Measurements from ENCODE around the gene COX17.
"Not testable (repeated sequence)": the region's sequence is repeated elsewhere in the genome, so short reads cannot be mapped to it uniquely, and the experiment has no call there.

The COX17 gene

DNA sequence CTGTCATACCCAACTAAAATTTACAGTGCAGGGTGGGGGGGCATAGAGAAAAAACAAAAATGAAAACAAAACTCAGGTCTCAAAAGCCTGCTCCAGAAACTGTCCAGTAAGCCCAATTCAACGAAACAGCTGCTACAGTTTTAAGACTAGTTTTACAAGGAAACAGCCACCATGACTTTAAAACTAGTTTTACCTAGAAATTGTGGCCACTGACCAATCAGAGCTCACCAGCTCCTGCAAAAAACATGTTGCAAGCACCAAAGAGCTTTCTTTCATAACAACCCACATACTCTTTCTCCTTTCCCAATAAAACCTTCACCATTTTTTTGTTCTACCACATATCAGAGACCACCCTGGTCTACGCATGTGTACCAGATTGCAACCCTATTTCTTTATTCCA, 18.3 kb upstream of the COX17 start:
- H3K27me3 Mint-ChIP-seq (ENCODE audit: low read depth) = peaks cover 4% of the 10 kb centered on the region
- H3K9me3 Mint-ChIP-seq = no peaks in the 10 kb centered on the region
- H3K36me3 Mint-ChIP-seq (ENCODE audit: low read depth) = no peaks in the 10 kb centered on the region
- no peaks in the 10 kb centered on the region for H3K4me1 Mint-ChIP-seq
- TF ChIP-seq, protein P1, sequence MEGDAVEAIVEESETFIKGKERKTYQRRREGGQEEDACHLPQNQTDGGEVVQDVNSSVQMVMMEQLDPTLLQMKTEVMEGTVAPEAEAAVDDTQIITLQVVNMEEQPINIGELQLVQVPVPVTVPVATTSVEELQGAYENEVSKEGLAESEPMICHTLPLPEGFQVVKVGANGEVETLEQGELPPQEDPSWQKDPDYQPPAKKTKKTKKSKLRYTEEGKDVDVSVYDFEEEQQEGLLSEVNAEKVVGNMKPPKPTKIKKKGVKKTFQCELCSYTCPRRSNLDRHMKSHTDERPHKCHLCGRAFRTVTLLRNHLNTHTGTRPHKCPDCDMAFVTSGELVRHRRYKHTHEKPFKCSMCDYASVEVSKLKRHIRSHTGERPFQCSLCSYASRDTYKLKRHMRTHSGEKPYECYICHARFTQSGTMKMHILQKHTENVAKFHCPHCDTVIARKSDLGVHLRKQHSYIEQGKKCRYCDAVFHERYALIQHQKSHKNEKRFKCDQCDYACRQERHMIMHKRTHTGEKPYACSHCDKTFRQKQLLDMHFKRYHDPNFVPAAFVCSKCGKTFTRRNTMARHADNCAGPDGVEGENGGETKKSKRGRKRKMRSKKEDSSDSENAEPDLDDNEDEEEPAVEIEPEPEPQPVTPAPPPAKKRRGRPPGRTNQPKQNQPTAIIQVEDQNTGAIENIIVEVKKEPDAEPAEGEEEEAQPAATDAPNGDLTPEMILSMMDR (IDR thresholded peaks at IDR 0.05; ENCODE audit: unreplicated experiment in 3 of 3) = no peak
- no peak overlapping the region for H3K4me3 Mint-ChIP-seq
- no peak overlapping the region for H3K27ac Mint-ChIP-seq

DNA sequence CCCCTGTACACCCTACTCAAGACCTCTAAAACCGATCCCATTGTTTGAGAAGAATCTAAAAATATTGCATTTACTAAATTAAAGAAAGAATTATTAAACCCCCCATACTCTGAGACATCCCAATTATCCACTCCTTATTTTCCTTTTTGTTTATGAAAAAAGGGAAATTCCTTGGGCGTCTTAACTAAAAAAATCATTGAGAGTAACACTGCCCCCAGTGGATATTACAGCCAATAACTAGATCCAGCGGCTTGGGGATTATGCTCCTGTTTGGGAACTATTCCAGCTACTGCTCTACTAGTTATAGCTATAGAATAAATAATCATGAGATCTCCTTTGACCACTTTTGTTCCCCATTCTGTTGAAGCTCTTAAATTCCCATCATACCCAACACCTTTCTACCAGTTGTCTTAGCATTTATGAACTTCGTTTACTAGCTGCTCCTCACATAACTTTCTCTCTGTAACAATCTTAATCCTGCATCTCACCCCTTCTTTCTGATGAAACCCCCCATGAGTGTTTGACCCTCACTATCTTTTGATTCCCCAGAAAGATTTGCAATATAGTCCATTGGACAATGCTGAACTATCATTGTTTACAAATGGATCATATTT, 12.9 kb upstream of the COX17 start:
- no peaks in the 10 kb centered on the region for H3K36me3 Mint-ChIP-seq (ENCODE audit: low read depth)
- peaks cover 5% of the 10 kb centered on the region for H3K9me3 Mint-ChIP-seq
- TF ChIP-seq, protein P1 (IDR thresholded peaks at IDR 0.05; ENCODE audit: unreplicated experiment in 3 of 3) = peak; percentile 19 to 54 (median 38)
- H3K4me1 Mint-ChIP-seq = no peaks in the 10 kb centered on the region
- H3K4me3 Mint-ChIP-seq = no peak overlapping the region
- peaks cover 9% of the 10 kb centered on the region for H3K27me3 Mint-ChIP-seq (ENCODE audit: low read depth)
- no peak overlapping the region for H3K27ac Mint-ChIP-seq

DNA sequence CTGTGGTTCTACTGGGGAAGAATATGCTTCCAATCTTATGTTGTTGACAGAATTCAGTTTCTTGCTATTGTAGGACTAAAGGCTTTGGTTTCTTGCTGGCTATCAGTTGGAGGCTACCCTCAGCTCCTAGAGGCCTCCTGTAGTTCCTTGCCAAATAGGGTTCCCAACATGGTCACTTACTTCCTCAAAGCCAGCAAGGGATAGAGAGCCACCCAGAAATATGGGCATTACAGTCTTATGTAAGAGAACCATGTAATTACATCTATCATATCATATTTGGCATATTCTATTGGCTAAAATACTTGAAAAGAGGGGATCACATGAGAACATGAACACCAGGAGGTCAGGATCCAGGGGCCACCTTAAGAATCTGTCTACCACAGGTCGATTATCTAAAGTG, 6.2 kb upstream of the COX17 start:
- Mint-ChIP-seq H3K4me3 (no peak overlapping the region), H3K4me1 (no peaks in the 10 kb centered on the region), H3K36me3 (ENCODE audit: low read depth) (no peaks in the 10 kb centered on the region), H3K27ac (no peak overlapping the region), H3K9me3 (peaks cover 5% of the 10 kb centered on the region), H3K27me3 (ENCODE audit: low read depth) (peaks cover 4% of the 10 kb centered on the region)
- TF ChIP-seq, protein P1 (IDR thresholded peaks at IDR 0.05; ENCODE audit: unreplicated experiment in 3 of 3) = no peak

DNA sequence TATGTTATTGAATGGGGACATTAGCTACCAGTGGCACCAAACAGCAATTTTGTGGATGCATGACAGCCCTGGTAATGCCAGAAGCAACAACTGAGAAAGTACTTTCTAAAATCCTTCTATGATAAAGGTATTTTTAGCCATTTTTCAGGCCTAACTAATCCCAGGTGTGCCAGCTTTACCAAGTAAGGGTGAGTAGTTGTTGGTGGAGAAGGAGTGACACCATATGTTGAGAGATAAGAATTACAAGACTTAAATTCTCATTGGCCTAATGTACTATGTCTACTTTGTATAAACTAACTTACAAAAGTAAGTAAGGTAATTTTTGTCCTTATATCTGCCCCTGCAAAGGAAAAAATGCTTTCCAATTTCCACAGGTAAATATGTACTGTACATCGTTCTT, 4.1 kb upstream of the COX17 start:
- TF ChIP-seq, protein P1 (IDR thresholded peaks at IDR 0.05; ENCODE audit: unreplicated experiment in 3 of 3) = peak; percentile 54 to 68 (median 54)
- Mint-ChIP-seq H3K27ac (no peak overlapping the region), H3K36me3 (ENCODE audit: low read depth) (no peaks in the 10 kb centered on the region), H3K4me1 (peaks cover 12% of the 10 kb centered on the region), H3K4me3 (no peak overlapping the region), H3K9me3 (no peaks in the 10 kb centered on the region), H3K27me3 (ENCODE audit: low read depth) (no peaks in the 10 kb centered on the region)

DNA sequence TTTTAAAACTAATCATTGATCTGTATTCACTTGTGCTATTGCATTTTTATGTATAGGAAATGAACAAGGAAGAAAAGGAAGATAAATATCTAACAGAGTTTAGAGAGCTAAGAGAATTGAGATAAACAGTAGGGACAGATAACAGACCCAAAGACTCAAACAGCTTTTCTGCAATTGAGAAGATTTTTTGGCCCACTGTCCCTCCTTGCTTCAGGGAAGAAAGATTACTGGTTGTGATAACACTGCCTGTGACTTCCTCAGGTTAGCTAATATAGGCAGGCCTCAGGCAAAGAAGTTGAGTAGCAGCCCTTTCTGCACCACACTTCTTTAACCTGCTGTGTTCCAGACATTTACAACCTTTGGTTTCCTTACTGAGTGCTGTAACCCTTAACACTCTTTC, 2.7 kb upstream of the COX17 start:
- H3K36me3 Mint-ChIP-seq (ENCODE audit: low read depth) = peaks cover 4% of the 10 kb centered on the region
- H3K4me3 Mint-ChIP-seq = no peak overlapping the region
- no peak overlapping the region for H3K27ac Mint-ChIP-seq
- TF ChIP-seq, protein P1 (IDR thresholded peaks at IDR 0.05; ENCODE audit: unreplicated experiment in 3 of 3) = no peak
- no peaks in the 10 kb centered on the region for H3K27me3 Mint-ChIP-seq (ENCODE audit: low read depth)
- no peaks in the 10 kb centered on the region for H3K9me3 Mint-ChIP-seq
- peaks cover 26% of the 10 kb centered on the region for H3K4me1 Mint-ChIP-seq

DNA sequence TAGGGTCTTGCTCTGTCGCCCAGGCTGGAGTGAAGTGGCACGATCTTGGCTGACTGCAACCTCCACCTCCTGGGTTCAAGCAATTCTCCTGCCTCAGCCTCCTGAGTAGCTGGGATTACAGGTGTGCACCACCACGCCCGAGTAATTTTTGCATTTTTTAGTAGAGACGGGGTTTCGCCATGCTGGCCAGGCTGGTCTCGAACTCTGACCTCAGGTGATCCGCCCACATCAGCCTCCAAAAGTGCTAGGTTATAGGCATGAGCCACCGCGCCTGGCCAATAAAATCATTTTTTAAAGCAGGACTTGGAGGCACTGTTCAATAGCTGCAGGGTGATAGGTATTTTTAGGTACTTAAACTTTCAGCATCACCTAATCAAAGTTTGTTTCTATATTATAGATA, 1.0 kb upstream of the COX17 start:
- peaks cover 27% of the 10 kb centered on the region for H3K4me1 Mint-ChIP-seq
- not testable (repeated sequence) for H3K27ac Mint-ChIP-seq; H3K9me3 Mint-ChIP-seq; H3K27me3 Mint-ChIP-seq (ENCODE audit: low read depth)
- H3K36me3 Mint-ChIP-seq (ENCODE audit: low read depth) = peaks cover 10% of the 10 kb centered on the region
- peak overlapping the region; percentile 25 to 42 (median 41) for H3K4me3 Mint-ChIP-seq

Measured in nephron (organoid).